ENCODE data around the gene DNPH1. TPM values are rescaled to one million over a fixed set of nuclear protein-coding genes. Genes with fewer than 3 reads are reported as not detected.

Gene DNPH1
- total and polyA plus RNA-seq, 2 experiments from 2014 or later = 124 to 136 TPM

- Histone ChIP-seq H3K9me3 (ENCODE audit: low read depth) (no peaks in the 10 kb centered on the region), H2AFZ (peak overlapping the region; percentile 42), H3K27me3 (peaks cover 57% of the 10 kb centered on the region), H3K4me3 (peak overlapping the region; percentile 25), H3K79me2 (no peaks in the 10 kb centered on the region), H3K4me2 (peak overlapping the region; percentile 81), H4K20me1 (ENCODE audit: insufficient read depth, poor library complexity, severe bottlenecking) (no peaks in the 10 kb centered on the region), H3K4me1 (ENCODE audit: insufficient read depth) (peaks cover 11% of the 10 kb centered on the region), H3K9me2 (replicated peaks; ENCODE audit: insufficient read depth) (no peaks in the 10 kb centered on the region), H3K27ac (no peak overlapping the region), H3K36me3 (replicated peaks; ENCODE audit: insufficient read depth, low read depth) (no peaks in the 10 kb centered on the region)
- 8% methylated on average over 24 of the region's 27 CpGs for WGBS (ENCODE audit: low lambda C conversion rate, missing lambda C conversion rate)
- peak; percentile 53 for DNase-seq (ENCODE audit: low spot score)
- TF ChIP-seq CTCF (IDR thresholded peaks at IDR 0.05; ENCODE audit: poor library complexity) (no peak), EZH2 (IDR thresholded peaks at IDR 0.05; ENCODE audit: borderline replicate concordance) (peak; percentile 48)
These were observed 17.2 kb upstream of the DNPH1 start for GRCh38 chr6:43246301-43247113.

- H3K9me3 ChIP-seq (ENCODE audit: low read depth) = no peaks in the 10 kb centered on the region
- H3K4me2 ChIP-seq = no peak overlapping the region
- no peaks in the 10 kb centered on the region for H4K20me1 ChIP-seq (ENCODE audit: insufficient read depth, poor library complexity, severe bottlenecking)
- H3K4me1 ChIP-seq (ENCODE audit: insufficient read depth) = peaks cover 5% of the 10 kb centered on the region
- H3K27ac ChIP-seq = no peak overlapping the region
- H3K79me2 ChIP-seq = no peaks in the 10 kb centered on the region
- no peak for DNase-seq (ENCODE audit: low spot score)
- H2AFZ ChIP-seq = no peak overlapping the region
- no peak overlapping the region for H3K4me3 ChIP-seq
- no peaks in the 10 kb centered on the region for H3K9me2 ChIP-seq (replicated peaks; ENCODE audit: insufficient read depth)
- H3K36me3 ChIP-seq (replicated peaks; ENCODE audit: insufficient read depth, low read depth) = no peaks in the 10 kb centered on the region
- WGBS (ENCODE audit: low lambda C conversion rate, missing lambda C conversion rate) = 32% methylated on average over 12 of the region's 37 CpGs
- TF ChIP-seq CTCF (IDR thresholded peaks at IDR 0.05; ENCODE audit: poor library complexity) (no peak), EZH2 (IDR thresholded peaks at IDR 0.05; ENCODE audit: borderline replicate concordance) (no peak), EZH2phosphoT487 (IDR thresholded peaks at IDR 0.05; ENCODE audit: low read depth, severe bottlenecking, unreplicated experiment) (no peak)
- H3K27me3 ChIP-seq = peaks cover 59% of the 10 kb centered on the region
These were observed 14.5 kb upstream of the DNPH1 start for GRCh38 chr6:43243664-43244321.

GRCh38 chr6:43242908-43243663, 13.8 kb upstream of the DNPH1 start, which contains the start of gene TTBK1:
Gene TTBK1, plus strand, starts transcription at chr6:43243481. Its CDS starts 3,180 bp downstream, at chr6:43246661.
- peaks cover 5% of the 10 kb centered on the region for H3K4me1 ChIP-seq (ENCODE audit: insufficient read depth)
- no peak within 1 kb of the TSS for H2AFZ ChIP-seq
- H4K20me1 ChIP-seq (ENCODE audit: insufficient read depth, poor library complexity, severe bottlenecking) = no peaks in the 10 kb centered on the region
- no peak for DNase-seq (ENCODE audit: low spot score)
- H3K27me3 ChIP-seq = peaks cover 59% of the 10 kb centered on the region
- no peak within 1 kb of the TSS for H3K4me2 ChIP-seq
- H3K36me3 ChIP-seq (replicated peaks; ENCODE audit: insufficient read depth, low read depth) = no peaks in the 10 kb centered on the region
- H3K9me3 ChIP-seq (ENCODE audit: low read depth) = no peaks in the 10 kb centered on the region
- H3K9me2 ChIP-seq (replicated peaks; ENCODE audit: insufficient read depth) = no peaks in the 10 kb centered on the region
- H3K79me2 ChIP-seq = no peaks in the 10 kb centered on the region
- no peak within 1 kb of the TSS for H3K27ac ChIP-seq
- TF ChIP-seq CTCF (IDR thresholded peaks at IDR 0.05; ENCODE audit: poor library complexity) (no peak), EZH2 (IDR thresholded peaks at IDR 0.05; ENCODE audit: borderline replicate concordance) (no peak), EZH2phosphoT487 (IDR thresholded peaks at IDR 0.05; ENCODE audit: low read depth, severe bottlenecking, unreplicated experiment) (no peak)
- H3K4me3 ChIP-seq = no peak within 1 kb of the TSS
- 26% methylated on average over 21 of the region's 47 CpGs for WGBS (ENCODE audit: low lambda C conversion rate, missing lambda C conversion rate)
